CD14-positive monocyte (primary cell): Measurements from ENCODE around the gene NSMCE3. TPM values are rescaled to one million over a fixed set of nuclear protein-coding genes. Genes with fewer than 3 reads are reported as not detected.

Experiments used
- DNase-seq, 3 donors: peaks; one replicate each; pipeline ENCODE4 v3.0.0-alpha.2; 2011 to 2022
- H2AFZ ChIP-seq: 2 replicates; pipeline ENCODE4 v1.6.0; 2012; ENCODE audit warnings: mild to moderate bottlenecking, low read depth, low read length, inconsistent platforms; ENCODE audit not compliant: insufficient read depth, poor library complexity, severe bottlenecking
- H3K27ac ChIP-seq, 2 donors: 1 replicate in 1 of 2; 2 replicates in 1 of 2; pipeline ENCODE4 v1.5.1; 2012 to 2013; ENCODE audit warnings: low read length in 2 of 2, control low read depth in 1 of 2, inconsistent platforms in 1 of 2, low read depth in 1 of 2, mild to moderate bottlenecking in 1 of 2
- H3K27me3 ChIP-seq, 2 donors: one replicate each; pipeline versions ENCODE4 v1.6.0 to v1.6.1; 2011 to 2013; ENCODE audit warnings: low read length in 2 of 2; ENCODE audit not compliant: control insufficient read depth in 2 of 2, insufficient read depth in 2 of 2
- H3K36me3 ChIP-seq, 2 donors: replicated peaks in 1 of 2; 1 replicate in 1 of 2; 2 replicates in 1 of 2; pipeline versions ENCODE4 v1.5.1 to v1.6.1; 2012 to 2013; ENCODE audit warnings: low read length in 2 of 2, control low read depth in 1 of 2, inconsistent platforms in 1 of 2, mild to moderate bottlenecking in 1 of 2; ENCODE audit not compliant: insufficient read depth in 2 of 2, control insufficient read depth in 1 of 2
- H3K4me1 ChIP-seq, 2 donors: 1 replicate in 1 of 2; 2 replicates in 1 of 2; pipeline versions ENCODE4 v1.5.1 to v1.6.1; 2012 to 2013; ENCODE audit warnings: low read length in 2 of 2, control low read depth in 1 of 2, inconsistent platforms in 1 of 2, mild to moderate bottlenecking in 1 of 2, moderate library complexity in 1 of 2; ENCODE audit not compliant: insufficient read depth in 2 of 2, control insufficient read depth in 1 of 2
- H3K4me2 ChIP-seq: replicated peaks from 2 replicates; pipeline ENCODE3; 2012; ENCODE audit warnings: low read length, moderate library complexity, mild to moderate bottlenecking; ENCODE audit not compliant: poor library complexity, severe bottlenecking; ENCODE audit errors: extremely low read depth
- H3K4me3 ChIP-seq, 3 experiments: fragments of 200-600 bp in 1 of 3; sonication (generic) in 1 of 3; replicated peaks in 1 of 3; 1 replicate in 2 of 3; 2 replicates in 1 of 3; pipeline ENCODE4 v1.5.1; 2011 to 2013; ENCODE audit warnings: low read length in 3 of 3, mild to moderate bottlenecking in 3 of 3, control low read depth in 2 of 3, low read depth in 2 of 3, inconsistent platforms in 1 of 3, moderate library complexity in 1 of 3
- H3K79me2 ChIP-seq: 2 replicates; pipeline ENCODE4 v1.6.0; 2012; ENCODE audit warnings: mild to moderate bottlenecking, control low read depth, inconsistent platforms, low read length, moderate library complexity; ENCODE audit not compliant: insufficient read depth
- H3K9ac ChIP-seq: 2 replicates; pipeline ENCODE4 v1.6.0; 2017; ENCODE audit warnings: low read length, mild to moderate bottlenecking; ENCODE audit not compliant: insufficient read depth, poor library complexity, severe bottlenecking
- H3K9me3 ChIP-seq, 2 donors: replicated peaks in 1 of 2; 1 replicate in 1 of 2; 2 replicates in 1 of 2; pipeline versions ENCODE4 v1.5.1 to v1.6.1; 2012 to 2013; ENCODE audit warnings: low read length in 2 of 2, control low read depth in 1 of 2; ENCODE audit not compliant: control insufficient read depth in 1 of 2, insufficient read depth in 1 of 2
- H4K20me1 ChIP-seq: 2 replicates; pipeline ENCODE4 v1.6.0; 2012; ENCODE audit warnings: mild to moderate bottlenecking, low read length, control low read depth, moderate library complexity; ENCODE audit not compliant: insufficient read depth
- H3K27ac Mint-ChIP-seq, 7 donors: one replicate each; pipeline ENCODE4 v1.8.0; 2020; ENCODE audit warnings: mild to moderate bottlenecking in 7 of 7, mixed read lengths in 7 of 7, moderate library complexity in 6 of 7, inconsistent platforms in 2 of 7
- H3K27me3 Mint-ChIP-seq, 3 donors: one replicate each; pipeline ENCODE4 v1.8.0; 2021 to 2022; ENCODE audit warnings: low read depth in 3 of 3, mild to moderate bottlenecking in 3 of 3, mixed read lengths in 3 of 3, moderate library complexity in 3 of 3, inconsistent platforms in 1 of 3
- H3K36me3 Mint-ChIP-seq, 2 donors: one replicate each; pipeline ENCODE4 v1.8.0; 2020; ENCODE audit warnings: mixed read lengths in 2 of 2, inconsistent platforms in 1 of 2, mild to moderate bottlenecking in 1 of 2
- H3K4me1 Mint-ChIP-seq: one replicate; pipeline ENCODE4 v1.8.0; 2020; ENCODE audit warnings: mild to moderate bottlenecking, mixed read lengths
- H3K4me3 Mint-ChIP-seq, 2 donors: one replicate each; pipeline ENCODE4 v1.8.0; 2020; ENCODE audit warnings: mild to moderate bottlenecking in 2 of 2, mixed read lengths in 2 of 2, moderate library complexity in 1 of 2
- H3K9me3 Mint-ChIP-seq, 7 donors: one replicate each; pipeline ENCODE4 v1.8.0; 2020 to 2022; ENCODE audit warnings: mixed read lengths in 7 of 7, mild to moderate bottlenecking in 6 of 7, moderate library complexity in 6 of 7, inconsistent platforms in 2 of 7
- CTCF ChIP-seq: fragments of 200-600 bp; IDR thresholded peaks from one replicate; pipeline ENCODE4 v1.8.0; 2022; ENCODE audit warnings: antibody characterized with exemption, mild to moderate bottlenecking
- WGBS: methylation state at CpG from one replicate; pipeline ENCODE4 v1.1.5; 2013; ENCODE audit warnings: missing lambda C conversion rate; ENCODE audit not compliant: insufficient coverage; 5-methylcytosine and 5-hydroxymethylcytosine counted together
- intact Hi-C, 2 donors: fragments of 100-400 bp; cut with micrococcal nuclease; formaldehyde crosslinking; loops; one replicate each; pipeline versions ENCODE4 v1.15.0 to v1.15.1; 2023
- polyA plus RNA-seq, 3 donors: library from polyadenylated mRNA; depleted of rRNA in 1 of 3; unstranded in 2 of 3; stranded (reverse) in 1 of 3; fragments of 300-500 nt in 2 of 3; fragments of >200 nt in 1 of 3; fragmentation: Illumina TruSeq in 2 of 3; gene quantifications; 1 replicate in 2 of 3; 2 replicates in 1 of 3; pipeline ENCODE4 v1.2.3, GENCODE V29; 2012 to 2021
- small RNA-seq: library from RNA; depleted of rRNA; stranded (forward); fragments of <200 nt; gene quantifications from one replicate; pipeline ENCODE3, GENCODE V24; 2012; ENCODE audit warnings: low read depth; ENCODE audit not compliant: insufficient read length

The NSMCE3 gene
- polyA plus RNA-seq, 3 donors = 5.9 to 9.0 (median 7.5) TPM

- WGBS = 75% methylated on average over 2 of the region's 3 CpGs
- Histone ChIP-seq H3K9me3 (peaks cover 0 to 4% of the 10 kb centered on the region in 2 donors), H3K27me3 (no peaks in the 10 kb centered on the region), H3K27ac (no peak overlapping the region), H3K4me1 (no peaks in the 10 kb centered on the region), H3K79me2 (no peaks in the 10 kb centered on the region), H4K20me1 (no peaks in the 10 kb centered on the region), H3K4me3 (no peak overlapping the region), H3K36me3 (no peaks in the 10 kb centered on the region), H3K9ac (no peak overlapping the region), H2AFZ (no peak overlapping the region), H3K4me2 (no peak overlapping the region)
- Mint-ChIP-seq H3K4me3 (no peak overlapping the region), H3K27me3 (peaks cover 0 to 4% (median 1%) of the 10 kb centered on the region in 3 donors), H3K36me3 (no peaks in the 10 kb centered on the region), H3K27ac (no peak overlapping the region), H3K9me3 (peaks cover 2 to 14% (median 3%) of the 10 kb centered on the region in 7 donors), H3K4me1 (no peaks in the 10 kb centered on the region)
- intact Hi-C loops = loop anchor here in 1 of 2 donors (10.0 kb wide), 1 partner anchor 62 kb away; no protein-coding TSS in a partner anchor
- DNase-seq = no peak
- no peak for TF ChIP-seq CTCF
Observed at GRCh38 chr15:29216955-29217354, 52.7 kb downstream of the NSMCE3 start.

Small RNA genes within 50 kb of the gene (small RNA-seq; reads per million reads assigned to genes)
- not detected for gene RF00201
